ENCODE measurements around the gene MAP3K14. TPM values are rescaled to one million over a fixed set of nuclear protein-coding genes. Genes with fewer than 3 reads are reported as not detected.

Gene MAP3K14
- not detected in 2 replicates for polyA plus RNA-seq

GRCh38 chr17:45316434-45317110 is at the start of gene MAP3K14:
Gene MAP3K14, minus strand, starts transcription at chr17:45317020. Its CDS starts 26,275 bp downstream, at chr17:45290745.

GRCh38 chr17:45261577-45262515 is 55.0 kb downstream of the MAP3K14 start, which contains the start of gene SPATA32:
Gene SPATA32, minus strand, starts transcription at chr17:45262094. Its CDS starts 78 bp downstream, at chr17:45262016.

GRCh38 chr17:45221081-45222013 is 95.5 kb downstream of the MAP3K14 start, which contains the start of gene FMNL1:
Gene FMNL1, plus strand, starts transcription at chr17:45221885. Its CDS starts 240 bp downstream, at chr17:45222125.

Other genes with a start within 250 kb of the MAP3K14 start
- 0.31 and 0.71 TPM in 2 replicates for gene PLCD3, start 184.5 kb downstream of the MAP3K14 start, polyA plus RNA-seq
- gene ACBD4, start 181.3 kb downstream of the MAP3K14 start, polyA plus RNA-seq = 0.44 TPM in 1 of 2 replicates, not detected in the other
- gene HEXIM1, start 168.5 kb downstream of the MAP3K14 start, polyA plus RNA-seq = 6.0 and 6.7 TPM in 2 replicates
- gene HEXIM2, start 155.1 kb downstream of the MAP3K14 start, polyA plus RNA-seq = 0.27 and 2.9 TPM in 2 replicates
- 2.4 and 4.0 TPM in 2 replicates for gene FMNL1, start 95.1 kb downstream of the MAP3K14 start, polyA plus RNA-seq
- gene SPATA32, start 54.9 kb downstream of the MAP3K14 start, polyA plus RNA-seq = not detected in 2 replicates
- not detected in 2 replicates for gene ARHGAP27, start 115.8 kb upstream of the MAP3K14 start, polyA plus RNA-seq
- 2.3 and 4.1 TPM in 2 replicates for gene PLEKHM1, start 173.7 kb upstream of the MAP3K14 start, polyA plus RNA-seq

Measured in Purkinje cell (primary cell).